Measurements from ENCODE around the gene SIN3B. TPM values are rescaled to one million over a fixed set of nuclear protein-coding genes. Genes with fewer than 3 reads are reported as not detected.
A peak's percentile ranks its signal among the peaks of the same experiment; 100 is the strongest.

SIN3B gene
- total and polyA plus RNA-seq, 7 experiments from 2014 or later, result 4.0 to 105 (median 83.1) TPM

GRCh38 chr19:16861011-16861410 is 31.8 kb downstream of the SIN3B start:
- DNase-seq (no peak), ATAC-seq (no peak)
- POLR2A ChIA-PET, result no interaction called here
- peaks cover under 1 to 50% (median 13%) of the 10 kb centered on the region in 5 donors for H3K36me3 Mint-ChIP-seq
- no peak overlapping the region for H3K4me3 ChIP-seq (ENCODE audit: low read length)
- H3K27me3 Mint-ChIP-seq, result no peaks in the 10 kb centered on the region
- H3K27me3 ChIP-seq (ENCODE audit: control insufficient read depth in 2 of 2, insufficient read depth in 2 of 2, low read length in 2 of 2), result no peaks in the 10 kb centered on the region
- CTCF ChIA-PET, result no interaction called here
- H3K9me3 Mint-ChIP-seq, result no peaks in the 10 kb centered on the region
- no peak overlapping the region for H3K27ac ChIP-seq (ENCODE audit: low read depth, low read length)
- H3K4me1 ChIP-seq (ENCODE audit: control insufficient read depth in 2 of 2, insufficient read depth in 2 of 2, low read length in 2 of 2), result no peaks in the 10 kb centered on the region
- intact Hi-C loops (cut with micrococcal nuclease), result no loop called here
- H3K4me1 Mint-ChIP-seq, result peaks cover 0 to 6% (median 0%) of the 10 kb centered on the region in 7 donors
- peaks cover 4 to 43% (median 6%) of the 10 kb centered on the region in 3 experiments for H3K36me3 ChIP-seq (ENCODE audit: control insufficient read depth in 2 of 3, insufficient read depth in 3 of 3, low read length in 3 of 3)
- H3K9me3 ChIP-seq (ENCODE audit: control insufficient read depth in 2 of 3, low read length in 3 of 3), result no peaks in the 10 kb centered on the region
- H3K4me3 Mint-ChIP-seq, result no peak overlapping the region
- no peak overlapping the region for H3K27ac Mint-ChIP-seq

- no peaks in the 10 kb centered on the region for H3K9me3 ChIP-seq (ENCODE audit: control insufficient read depth in 2 of 3, low read length in 3 of 3)
- CTCF ChIA-PET, result no interaction called here
- peaks cover 0 to 6% (median 0%) of the 10 kb centered on the region in 7 donors for H3K4me1 Mint-ChIP-seq
- intact Hi-C loops (cut with micrococcal nuclease), result no loop called here
- H3K27ac ChIP-seq (ENCODE audit: low read depth, low read length), result no peak overlapping the region
- POLR2A ChIA-PET, result no interaction called here
- H3K4me3 ChIP-seq (ENCODE audit: low read length), result no peak overlapping the region
- no peak overlapping the region for H3K4me3 Mint-ChIP-seq
- no peak for ATAC-seq
- H3K27me3 ChIP-seq (ENCODE audit: control insufficient read depth in 2 of 2, insufficient read depth in 2 of 2, low read length in 2 of 2), result no peaks in the 10 kb centered on the region
- H3K36me3 Mint-ChIP-seq, result peaks cover 4 to 47% (median 17%) of the 10 kb centered on the region in 5 donors
- peaks cover 4 to 48% (median 12%) of the 10 kb centered on the region in 3 experiments for H3K36me3 ChIP-seq (ENCODE audit: control insufficient read depth in 2 of 3, insufficient read depth in 3 of 3, low read length in 3 of 3)
- H3K27me3 Mint-ChIP-seq, result no peaks in the 10 kb centered on the region
- H3K4me1 ChIP-seq (ENCODE audit: control insufficient read depth in 2 of 2, insufficient read depth in 2 of 2, low read length in 2 of 2), result no peaks in the 10 kb centered on the region
- no peak overlapping the region for H3K27ac Mint-ChIP-seq
- DNase-seq, result no peak
- no peaks in the 10 kb centered on the region for H3K9me3 Mint-ChIP-seq
These were observed 32.6 kb downstream of the SIN3B start for GRCh38 chr19:16861834-16862233.

DNA sequence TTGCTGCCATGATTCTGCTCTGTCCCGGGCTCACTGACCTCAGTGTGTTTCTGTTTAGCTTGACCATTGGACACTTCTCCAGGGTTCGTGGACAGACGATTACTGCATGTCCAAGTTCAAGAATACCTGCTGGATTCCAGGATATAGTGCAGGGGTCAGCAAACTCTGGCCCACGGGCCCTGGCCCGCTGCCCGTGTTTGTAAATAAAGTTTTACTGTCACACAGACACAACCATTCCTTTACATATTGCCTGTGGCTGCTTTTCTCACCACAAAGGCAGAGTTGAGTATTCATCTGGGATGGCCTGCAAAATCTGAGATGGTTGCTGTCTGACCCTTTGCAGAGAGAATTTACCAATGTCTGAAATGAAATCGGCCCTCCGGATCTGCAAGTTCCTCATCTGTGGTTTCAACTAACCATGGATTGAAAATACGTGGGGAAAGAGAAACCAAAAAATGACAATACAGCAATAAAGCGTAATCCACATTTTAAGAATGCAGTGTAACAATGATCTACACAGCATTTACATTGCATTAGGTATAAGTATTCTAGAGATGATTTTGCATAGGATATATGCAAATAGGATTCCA is 33.7 kb downstream of the SIN3B start:
- ChIA-PET POLR2A (no interaction called here), CTCF (no interaction called here)
- H3K36me3 ChIP-seq (ENCODE audit: control insufficient read depth in 2 of 3, insufficient read depth in 3 of 3, low read length in 3 of 3), result peaks cover 4 to 58% (median 12%) of the 10 kb centered on the region in 3 experiments
- DNase-seq (no peak), ATAC-seq (no peak)
- Mint-ChIP-seq H3K36me3 (peaks cover 4 to 46% (median 17%) of the 10 kb centered on the region in 5 donors), H3K27me3 (no peaks in the 10 kb centered on the region), H3K27ac (no peak overlapping the region), H3K4me1 (peaks cover 0 to 6% (median 0%) of the 10 kb centered on the region in 7 donors), H3K4me3 (no peak overlapping the region), H3K9me3 (no peaks in the 10 kb centered on the region)
- H3K27me3 ChIP-seq (ENCODE audit: control insufficient read depth in 2 of 2, insufficient read depth in 2 of 2, low read length in 2 of 2), result no peaks in the 10 kb centered on the region
- H3K4me3 ChIP-seq (ENCODE audit: low read length), result no peak overlapping the region
- intact Hi-C loops (cut with micrococcal nuclease), result no loop called here
- no peaks in the 10 kb centered on the region for H3K9me3 ChIP-seq (ENCODE audit: control insufficient read depth in 2 of 3, low read length in 3 of 3)
- no peak overlapping the region for H3K27ac ChIP-seq (ENCODE audit: low read depth, low read length)
- H3K4me1 ChIP-seq (ENCODE audit: control insufficient read depth in 2 of 2, insufficient read depth in 2 of 2, low read length in 2 of 2), result no peaks in the 10 kb centered on the region

DNA sequence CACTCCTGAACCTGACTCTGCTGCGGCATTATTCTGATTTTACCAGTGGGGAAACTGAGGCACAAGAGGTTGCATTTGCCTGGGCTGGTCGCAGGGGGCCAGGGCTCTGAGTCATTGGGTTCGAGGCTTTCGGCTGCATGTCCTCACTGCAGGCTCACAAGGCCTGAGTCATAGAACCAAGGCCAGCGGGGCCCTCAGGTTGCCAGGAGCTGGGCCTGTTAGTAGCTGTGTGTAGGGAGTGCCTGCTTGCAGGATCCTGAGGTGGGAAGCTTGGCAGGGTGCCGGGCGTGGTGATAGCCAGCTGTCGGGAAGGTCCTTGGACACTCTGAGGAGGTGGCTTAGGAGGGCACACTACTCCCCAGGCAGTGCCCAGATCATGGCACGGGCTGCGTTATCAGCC is 38.0 kb downstream of the SIN3B start:
- H3K27ac Mint-ChIP-seq, result no peak overlapping the region
- intact Hi-C loops (cut with micrococcal nuclease), result no loop called here
- POLR2A ChIA-PET, result no interaction called here
- no peaks in the 10 kb centered on the region for H3K9me3 ChIP-seq (ENCODE audit: control insufficient read depth in 2 of 3, low read length in 3 of 3)
- no peak overlapping the region for H3K4me3 ChIP-seq (ENCODE audit: low read length)
- H3K4me3 Mint-ChIP-seq, result no peak overlapping the region
- no peaks in the 10 kb centered on the region for H3K27me3 Mint-ChIP-seq
- H3K27ac ChIP-seq (ENCODE audit: low read depth, low read length), result no peak overlapping the region
- peaks cover 0 to 4% (median 0%) of the 10 kb centered on the region in 7 donors for H3K4me1 Mint-ChIP-seq
- no peak for DNase-seq
- no peak for ATAC-seq
- H3K4me1 ChIP-seq (ENCODE audit: control insufficient read depth in 2 of 2, insufficient read depth in 2 of 2, low read length in 2 of 2), result no peaks in the 10 kb centered on the region
- peaks cover 4 to 45% (median 15%) of the 10 kb centered on the region in 5 donors for H3K36me3 Mint-ChIP-seq
- peaks cover 9 to 90% (median 12%) of the 10 kb centered on the region in 3 experiments for H3K36me3 ChIP-seq (ENCODE audit: control insufficient read depth in 2 of 3, insufficient read depth in 3 of 3, low read length in 3 of 3)
- no peaks in the 10 kb centered on the region for H3K9me3 Mint-ChIP-seq
- CTCF ChIA-PET, result no interaction called here
- no peaks in the 10 kb centered on the region for H3K27me3 ChIP-seq (ENCODE audit: control insufficient read depth in 2 of 2, insufficient read depth in 2 of 2, low read length in 2 of 2)

DNA sequence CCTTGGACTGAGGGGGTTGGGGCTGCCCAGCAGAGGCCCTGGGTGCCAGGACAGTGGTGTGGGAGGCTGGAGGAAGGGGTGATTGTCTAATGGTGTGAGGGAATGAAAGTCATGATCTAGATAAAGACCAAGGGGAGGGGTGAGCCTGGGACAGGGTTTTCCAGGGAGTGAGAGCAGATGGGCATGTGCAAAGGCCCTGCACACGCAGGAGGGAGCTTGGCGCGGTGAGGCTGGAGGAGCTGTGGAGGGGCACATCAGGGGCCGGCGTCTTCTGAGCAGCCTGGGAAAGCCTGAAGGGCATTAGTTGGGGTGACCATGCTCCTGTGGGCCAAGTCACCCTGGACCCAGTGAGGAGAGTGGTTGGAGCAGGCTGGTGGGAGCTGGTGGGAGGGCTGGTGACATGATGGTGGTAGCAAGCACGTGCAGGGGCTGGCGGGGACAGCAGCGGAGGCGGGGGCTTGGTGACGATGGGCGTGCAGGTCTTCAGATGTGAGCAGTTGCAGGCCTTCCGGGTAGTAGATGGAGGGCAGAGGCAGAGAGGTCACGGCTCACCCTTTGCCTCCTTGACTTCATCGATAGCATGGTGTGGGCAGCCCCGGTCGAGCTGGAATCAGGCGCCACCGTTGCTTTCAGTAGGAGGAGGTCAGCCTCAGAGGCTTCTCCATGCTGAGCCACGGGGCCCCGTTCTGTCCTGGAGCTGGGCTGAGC is 39.4 kb downstream of the SIN3B start:
- Histone ChIP-seq H3K4me1 (ENCODE audit: control insufficient read depth in 2 of 2, insufficient read depth in 2 of 2, low read length in 2 of 2) (no peaks in the 10 kb centered on the region), H3K27me3 (ENCODE audit: control insufficient read depth in 2 of 2, insufficient read depth in 2 of 2, low read length in 2 of 2) (no peaks in the 10 kb centered on the region), H3K4me3 (ENCODE audit: low read length) (no peak overlapping the region), H3K27ac (ENCODE audit: low read depth, low read length) (no peak overlapping the region), H3K9me3 (ENCODE audit: control insufficient read depth in 2 of 3, low read length in 3 of 3) (no peaks in the 10 kb centered on the region), H3K36me3 (ENCODE audit: control insufficient read depth in 2 of 3, insufficient read depth in 3 of 3, low read length in 3 of 3) (peaks cover 4 to 86% (median 12%) of the 10 kb centered on the region in 3 experiments)
- H3K27ac Mint-ChIP-seq, result peak overlapping the region in 1 of 9 donors; percentile 76
- H3K4me1 Mint-ChIP-seq, result peaks cover 0 to 5% (median under 1%) of the 10 kb centered on the region in 7 donors
- peaks cover 4 to 36% (median 8%) of the 10 kb centered on the region in 5 donors for H3K36me3 Mint-ChIP-seq
- no peak overlapping the region for H3K4me3 Mint-ChIP-seq
- intact Hi-C loops (cut with micrococcal nuclease), result no loop called here
- no peak for ATAC-seq
- no peaks in the 10 kb centered on the region for H3K27me3 Mint-ChIP-seq
- ChIA-PET CTCF (no interaction called here), POLR2A (no interaction called here)
- no peaks in the 10 kb centered on the region for H3K9me3 Mint-ChIP-seq
- DNase-seq, result no peak

- POLR2A ChIA-PET, result no interaction called here
- Histone ChIP-seq H3K27me3 (ENCODE audit: control insufficient read depth in 2 of 2, insufficient read depth in 2 of 2, low read length in 2 of 2) (no peaks in the 10 kb centered on the region), H3K4me1 (ENCODE audit: control insufficient read depth in 2 of 2, insufficient read depth in 2 of 2, low read length in 2 of 2) (peaks cover 0 to 6% of the 10 kb centered on the region in 2 donors), H3K27ac (ENCODE audit: low read depth, low read length) (no peak overlapping the region), H3K4me3 (ENCODE audit: low read length) (no peak overlapping the region), H3K9me3 (ENCODE audit: control insufficient read depth in 2 of 3, low read length in 3 of 3) (no peaks in the 10 kb centered on the region), H3K36me3 (ENCODE audit: control insufficient read depth in 2 of 3, insufficient read depth in 3 of 3, low read length in 3 of 3) (peaks cover 4 to 81% (median 12%) of the 10 kb centered on the region in 3 experiments)
- Mint-ChIP-seq H3K9me3 (peaks cover 0 to 4% (median 0%) of the 10 kb centered on the region in 11 donors), H3K27ac (no peak overlapping the region), H3K4me3 (no peak overlapping the region), H3K36me3 (peaks cover 4 to 42% (median 13%) of the 10 kb centered on the region in 5 donors), H3K27me3 (no peaks in the 10 kb centered on the region), H3K4me1 (peaks cover under 1 to 14% (median 9%) of the 10 kb centered on the region in 7 donors)
- CTCF ChIA-PET, result no interaction called here
- intact Hi-C loops (cut with micrococcal nuclease), result no loop called here
- no peak for ATAC-seq
- no peak for DNase-seq
These were observed 40.3 kb downstream of the SIN3B start for GRCh38 chr19:16869331-16869972.

Data from naive thymus-derived CD4-positive, alpha-beta T cell (primary cell).